Measurements from ENCODE around the gene C4orf50. TPM values are rescaled to one million over a fixed set of nuclear protein-coding genes. Genes with fewer than 3 reads are reported as not detected.

Gene C4orf50
- total and polyA plus RNA-seq, 2 donors = 0.14 to 0.66 TPM

DNA sequence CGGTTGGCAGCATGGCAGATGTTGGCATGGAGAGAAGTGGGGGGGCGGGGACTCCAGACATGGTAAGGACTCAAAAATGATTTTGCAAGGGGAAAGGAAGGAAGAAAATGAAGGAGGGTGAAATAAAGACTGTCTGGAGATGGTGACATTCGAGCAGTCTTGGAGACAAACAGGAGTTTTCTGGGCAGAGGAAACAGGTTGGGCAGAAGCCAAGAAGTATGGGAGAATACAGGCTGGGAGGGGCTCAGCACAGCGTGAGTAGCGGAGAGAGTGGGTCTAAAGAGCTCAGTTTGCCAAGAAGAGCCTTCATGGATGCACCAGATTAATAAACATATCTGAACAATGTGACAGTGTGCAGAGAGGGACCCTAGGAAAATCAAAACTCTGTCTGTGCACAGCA is 112.0 kb downstream of the C4orf50 start:
- no peaks in the 10 kb centered on the region for H3K9me3 ChIP-seq (ENCODE audit: control insufficient read depth in 2 of 2, insufficient read depth in 1 of 2, low read length in 1 of 2)
- H3K27ac ChIP-seq (ENCODE audit: low read depth in 1 of 2, low read length in 1 of 2) = no peak overlapping the region
- H3K36me3 ChIP-seq (ENCODE audit: control insufficient read depth in 2 of 2, insufficient read depth in 2 of 2, low read length in 1 of 2) = no peaks in the 10 kb centered on the region
- peaks cover 0 to 3% of the 10 kb centered on the region in 2 donors for H3K27me3 ChIP-seq (ENCODE audit: control insufficient read depth in 2 of 2, insufficient read depth in 1 of 2, low read length in 1 of 2)
- WGBS = 50% methylated on average over 5 of the region's 5 CpGs
- H3K4me3 ChIP-seq (ENCODE audit: low read length in 2 of 2) = no peak overlapping the region
- no peak for DNase-seq (ENCODE audit: low read depth in 6 of 9, low spot score in 9 of 9)
- H3K4me1 ChIP-seq (ENCODE audit: control insufficient read depth in 2 of 2, insufficient read depth in 2 of 2, low read length in 2 of 2) = no peaks in the 10 kb centered on the region

DNA sequence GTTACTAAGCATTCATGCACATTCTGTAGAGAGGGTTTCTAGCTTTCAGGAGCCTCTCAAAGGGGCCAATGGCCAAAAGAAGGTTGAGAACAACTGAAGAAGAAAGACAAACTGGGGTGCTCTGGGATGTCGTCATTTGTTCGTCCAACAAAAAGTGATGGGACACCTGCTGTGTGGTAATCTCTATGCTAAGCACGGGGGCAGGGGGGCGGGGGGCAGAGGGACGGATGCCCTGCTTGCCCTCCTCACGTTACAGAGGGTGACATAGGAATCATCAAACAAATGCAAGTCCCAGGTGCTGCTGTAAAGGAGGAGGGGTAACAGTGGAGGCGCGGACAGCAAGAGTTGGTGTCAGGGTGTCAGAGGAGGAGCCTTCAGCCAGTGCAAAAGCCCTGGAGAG is 112.5 kb downstream of the C4orf50 start:
- 16% methylated on average over 8 of the region's 8 CpGs for WGBS
- no peak for DNase-seq (ENCODE audit: low read depth in 6 of 9, low spot score in 9 of 9)
- no peaks in the 10 kb centered on the region for H3K36me3 ChIP-seq (ENCODE audit: control insufficient read depth in 2 of 2, insufficient read depth in 2 of 2, low read length in 1 of 2)
- H3K4me3 ChIP-seq (ENCODE audit: low read length in 2 of 2) = no peak overlapping the region
- no peaks in the 10 kb centered on the region for H3K9me3 ChIP-seq (ENCODE audit: control insufficient read depth in 2 of 2, insufficient read depth in 1 of 2, low read length in 1 of 2)
- H3K27me3 ChIP-seq (ENCODE audit: control insufficient read depth in 2 of 2, insufficient read depth in 1 of 2, low read length in 1 of 2) = peaks cover 0 to 3% of the 10 kb centered on the region in 2 donors
- H3K4me1 ChIP-seq (ENCODE audit: control insufficient read depth in 2 of 2, insufficient read depth in 2 of 2, low read length in 2 of 2) = no peaks in the 10 kb centered on the region
- no peak overlapping the region for H3K27ac ChIP-seq (ENCODE audit: low read depth in 1 of 2, low read length in 1 of 2)

DNA sequence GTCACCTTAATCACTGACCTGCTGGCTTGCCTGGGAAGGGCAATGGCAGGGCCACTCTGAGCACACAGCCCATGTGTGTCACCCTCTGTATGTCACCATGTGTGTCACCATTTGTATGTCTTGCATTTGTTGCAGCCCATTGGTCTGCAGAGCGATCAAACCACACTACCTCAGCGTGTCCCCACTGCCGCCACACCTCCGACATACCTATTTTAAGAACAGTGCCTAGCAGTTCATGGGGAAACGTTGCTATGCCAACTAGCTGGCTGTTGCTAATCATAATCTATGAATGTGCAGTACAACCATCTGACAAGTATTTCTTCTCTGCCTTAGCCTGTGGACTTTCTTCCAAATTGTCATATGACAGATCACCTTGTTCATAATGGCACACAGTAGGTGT is 117.4 kb downstream of the C4orf50 start:
- no peak for DNase-seq (ENCODE audit: low read depth in 6 of 9, low spot score in 9 of 9)
- H3K9me3 ChIP-seq (ENCODE audit: control insufficient read depth in 2 of 2, insufficient read depth in 1 of 2, low read length in 1 of 2) = no peaks in the 10 kb centered on the region
- no peak overlapping the region for H3K4me3 ChIP-seq (ENCODE audit: low read length in 2 of 2)
- no peak overlapping the region for H3K27ac ChIP-seq (ENCODE audit: low read depth in 1 of 2, low read length in 1 of 2)
- WGBS = 86% methylated on average over 5 of the region's 5 CpGs
- no peaks in the 10 kb centered on the region for H3K36me3 ChIP-seq (ENCODE audit: control insufficient read depth in 2 of 2, insufficient read depth in 2 of 2, low read length in 1 of 2)
- H3K27me3 ChIP-seq (ENCODE audit: control insufficient read depth in 2 of 2, insufficient read depth in 1 of 2, low read length in 1 of 2) = peaks cover 0 to 6% of the 10 kb centered on the region in 2 donors
- no peaks in the 10 kb centered on the region for H3K4me1 ChIP-seq (ENCODE audit: control insufficient read depth in 2 of 2, insufficient read depth in 2 of 2, low read length in 2 of 2)

DNA sequence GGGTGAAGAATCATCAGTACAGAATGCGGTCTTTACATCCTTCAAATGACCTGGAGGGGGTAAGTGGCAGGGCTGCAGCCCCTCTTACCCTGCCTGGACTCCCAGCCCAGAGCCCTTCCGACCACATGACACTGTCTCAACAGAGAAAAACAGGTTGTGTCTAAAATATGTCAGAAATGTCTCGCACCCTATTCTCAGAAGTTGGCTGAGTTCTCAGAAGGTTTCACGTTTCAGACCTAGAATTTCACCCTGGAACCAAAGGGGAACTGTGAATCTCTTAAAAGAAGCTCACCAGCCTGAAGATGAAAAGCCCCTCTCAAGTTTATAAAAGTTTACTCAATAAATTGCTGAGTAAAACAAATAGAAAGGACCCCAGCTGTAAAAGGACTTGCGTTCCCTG is 118.3 kb downstream of the C4orf50 start:
- H3K27ac ChIP-seq (ENCODE audit: low read depth in 1 of 2, low read length in 1 of 2) = no peak overlapping the region
- WGBS = 80% methylated on average over 5 of the region's 5 CpGs
- DNase-seq (ENCODE audit: low read depth in 6 of 9, low spot score in 9 of 9) = no peak
- H3K36me3 ChIP-seq (ENCODE audit: control insufficient read depth in 2 of 2, insufficient read depth in 2 of 2, low read length in 1 of 2) = no peaks in the 10 kb centered on the region
- H3K4me1 ChIP-seq (ENCODE audit: control insufficient read depth in 2 of 2, insufficient read depth in 2 of 2, low read length in 2 of 2) = no peaks in the 10 kb centered on the region
- peaks cover 0 to 7% of the 10 kb centered on the region in 2 donors for H3K27me3 ChIP-seq (ENCODE audit: control insufficient read depth in 2 of 2, insufficient read depth in 1 of 2, low read length in 1 of 2)
- no peaks in the 10 kb centered on the region for H3K9me3 ChIP-seq (ENCODE audit: control insufficient read depth in 2 of 2, insufficient read depth in 1 of 2, low read length in 1 of 2)
- H3K4me3 ChIP-seq (ENCODE audit: low read length in 2 of 2) = no peak overlapping the region

DNA sequence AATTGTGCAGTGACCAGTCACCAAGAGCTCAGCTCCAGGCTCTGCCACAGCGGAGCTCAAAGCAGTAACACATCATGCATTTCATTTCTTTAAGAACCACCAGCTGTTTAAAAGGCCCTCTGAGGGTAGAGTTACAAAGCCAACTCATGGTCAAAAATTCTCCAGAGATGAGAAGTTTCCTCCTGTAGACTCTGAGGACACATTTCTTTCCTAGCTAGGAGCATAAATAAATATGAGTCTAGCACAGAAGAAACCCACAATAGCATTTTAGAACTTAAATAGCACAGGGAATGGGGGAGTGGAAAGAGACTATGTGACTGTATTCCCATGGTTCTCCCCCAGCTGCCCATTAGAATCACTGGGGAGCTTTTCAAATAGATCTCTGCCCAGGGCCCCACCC is 118.8 kb downstream of the C4orf50 start:
- WGBS = 93% methylated on average over 1 of the region's 1 CpG
- peaks cover under 1 to 11% of the 10 kb centered on the region in 2 donors for H3K27me3 ChIP-seq (ENCODE audit: control insufficient read depth in 2 of 2, insufficient read depth in 1 of 2, low read length in 1 of 2)

DNA sequence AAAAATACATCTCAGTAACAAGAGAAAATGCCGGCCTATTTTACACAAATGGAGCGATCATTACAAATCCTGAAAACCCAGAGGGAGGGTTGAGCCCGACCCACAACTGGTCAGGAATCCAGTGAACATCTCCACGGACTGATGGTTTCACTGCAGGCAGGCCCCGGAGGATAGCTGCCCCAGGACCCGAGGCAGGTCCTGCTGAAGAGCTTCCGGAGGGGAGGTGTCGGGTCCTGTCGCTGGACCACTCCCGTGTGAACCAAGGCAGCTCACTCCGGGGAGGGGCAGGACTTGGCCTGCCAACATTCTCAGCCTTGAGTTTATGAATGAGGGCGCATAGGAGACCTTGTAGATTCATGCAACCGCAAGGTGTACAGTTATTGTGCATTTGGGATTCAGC is 120.6 kb downstream of the C4orf50 start:
- H3K27ac ChIP-seq (ENCODE audit: low read depth in 1 of 2, low read length in 1 of 2) = no peak overlapping the region
- H3K9me3 ChIP-seq (ENCODE audit: control insufficient read depth in 2 of 2, insufficient read depth in 1 of 2, low read length in 1 of 2) = no peaks in the 10 kb centered on the region
- peaks cover 17 to 21% of the 10 kb centered on the region in 2 donors for H3K27me3 ChIP-seq (ENCODE audit: control insufficient read depth in 2 of 2, insufficient read depth in 1 of 2, low read length in 1 of 2)
- no peaks in the 10 kb centered on the region for H3K4me1 ChIP-seq (ENCODE audit: control insufficient read depth in 2 of 2, insufficient read depth in 2 of 2, low read length in 2 of 2)
- H3K4me3 ChIP-seq (ENCODE audit: low read length in 2 of 2) = no peak overlapping the region
- no peaks in the 10 kb centered on the region for H3K36me3 ChIP-seq (ENCODE audit: control insufficient read depth in 2 of 2, insufficient read depth in 2 of 2, low read length in 1 of 2)
- no peak for DNase-seq (ENCODE audit: low read depth in 6 of 9, low spot score in 9 of 9)
- WGBS = 91% methylated on average over 13 of the region's 13 CpGs

More for the DNA sequence above, 118.8 kb downstream of the C4orf50 start:
- no peaks in the 10 kb centered on the region for H3K9me3 ChIP-seq (ENCODE audit: control insufficient read depth in 2 of 2, insufficient read depth in 1 of 2, low read length in 1 of 2)
- no peak overlapping the region for H3K27ac ChIP-seq (ENCODE audit: low read depth in 1 of 2, low read length in 1 of 2)
- no peaks in the 10 kb centered on the region for H3K36me3 ChIP-seq (ENCODE audit: control insufficient read depth in 2 of 2, insufficient read depth in 2 of 2, low read length in 1 of 2)
- no peaks in the 10 kb centered on the region for H3K4me1 ChIP-seq (ENCODE audit: control insufficient read depth in 2 of 2, insufficient read depth in 2 of 2, low read length in 2 of 2)
- no peak for DNase-seq (ENCODE audit: low read depth in 6 of 9, low spot score in 9 of 9)
- H3K4me3 ChIP-seq (ENCODE audit: low read length in 2 of 2) = no peak overlapping the region

DNA sequence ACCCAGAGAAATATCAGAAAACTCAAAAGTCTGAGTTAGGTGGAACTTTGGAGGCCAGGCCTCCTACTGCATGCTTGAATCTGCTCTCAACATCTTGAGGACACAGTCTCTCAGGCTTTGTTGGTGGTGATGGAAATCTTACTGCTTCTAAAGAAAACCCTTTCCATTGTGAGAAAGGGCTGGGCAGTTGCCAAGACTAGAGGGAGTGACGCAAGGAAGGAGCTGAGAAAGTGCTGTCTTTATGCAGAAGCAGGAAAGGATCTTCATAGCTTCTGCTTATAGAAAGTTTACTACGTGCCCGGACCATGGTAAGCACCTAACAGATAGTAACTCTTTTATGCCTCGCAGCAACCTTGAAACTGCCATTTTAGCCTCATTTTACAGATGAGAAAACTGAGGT is 122.9 kb downstream of the C4orf50 start:
- Histone ChIP-seq H3K27me3 (ENCODE audit: control insufficient read depth in 2 of 2, insufficient read depth in 1 of 2, low read length in 1 of 2) (peaks cover 41% of the 10 kb centered on the region in 2 donors), H3K9me3 (ENCODE audit: control insufficient read depth in 2 of 2, insufficient read depth in 1 of 2, low read length in 1 of 2) (no peaks in the 10 kb centered on the region), H3K4me1 (ENCODE audit: control insufficient read depth in 2 of 2, insufficient read depth in 2 of 2, low read length in 2 of 2) (no peaks in the 10 kb centered on the region), H3K4me3 (ENCODE audit: low read length in 2 of 2) (no peak overlapping the region), H3K36me3 (ENCODE audit: control insufficient read depth in 2 of 2, insufficient read depth in 2 of 2, low read length in 1 of 2) (no peaks in the 10 kb centered on the region), H3K27ac (ENCODE audit: low read depth in 1 of 2, low read length in 1 of 2) (no peak overlapping the region)
- WGBS = 88% methylated on average over 4 of the region's 4 CpGs
- no peak for DNase-seq (ENCODE audit: low read depth in 6 of 9, low spot score in 9 of 9)

DNA sequence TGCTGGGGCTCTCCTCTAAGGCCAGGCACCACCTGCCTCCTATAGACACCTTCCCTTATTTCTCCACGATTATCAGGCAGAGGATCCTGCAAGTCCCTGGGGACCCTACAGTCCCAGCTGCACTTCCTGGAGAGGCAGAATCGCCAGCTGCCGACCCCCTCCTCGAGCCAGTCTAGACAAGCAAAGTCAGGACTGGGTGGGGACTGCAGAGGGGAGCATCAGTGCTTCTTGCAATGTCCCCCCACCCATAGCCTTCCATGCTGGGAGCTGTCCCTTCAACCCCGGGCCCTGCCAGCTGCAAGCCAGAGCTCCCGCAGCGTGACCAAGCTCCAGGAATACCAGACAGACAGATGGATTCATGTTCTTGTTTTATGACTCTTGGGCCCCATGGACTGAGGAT is 124.0 kb downstream of the C4orf50 start:
- DNase-seq (ENCODE audit: low read depth in 6 of 9, low spot score in 9 of 9) = no peak
- no peaks in the 10 kb centered on the region for H3K4me1 ChIP-seq (ENCODE audit: control insufficient read depth in 2 of 2, insufficient read depth in 2 of 2, low read length in 2 of 2)
- H3K9me3 ChIP-seq (ENCODE audit: control insufficient read depth in 2 of 2, insufficient read depth in 1 of 2, low read length in 1 of 2) = no peaks in the 10 kb centered on the region
- H3K36me3 ChIP-seq (ENCODE audit: control insufficient read depth in 2 of 2, insufficient read depth in 2 of 2, low read length in 1 of 2) = no peaks in the 10 kb centered on the region
- no peak overlapping the region for H3K27ac ChIP-seq (ENCODE audit: low read depth in 1 of 2, low read length in 1 of 2)
- 47% methylated on average over 7 of the region's 7 CpGs for WGBS
- no peak overlapping the region for H3K4me3 ChIP-seq (ENCODE audit: low read length in 2 of 2)
- peaks cover 51% of the 10 kb centered on the region in 2 donors for H3K27me3 ChIP-seq (ENCODE audit: control insufficient read depth in 2 of 2, insufficient read depth in 1 of 2, low read length in 1 of 2)

DNA sequence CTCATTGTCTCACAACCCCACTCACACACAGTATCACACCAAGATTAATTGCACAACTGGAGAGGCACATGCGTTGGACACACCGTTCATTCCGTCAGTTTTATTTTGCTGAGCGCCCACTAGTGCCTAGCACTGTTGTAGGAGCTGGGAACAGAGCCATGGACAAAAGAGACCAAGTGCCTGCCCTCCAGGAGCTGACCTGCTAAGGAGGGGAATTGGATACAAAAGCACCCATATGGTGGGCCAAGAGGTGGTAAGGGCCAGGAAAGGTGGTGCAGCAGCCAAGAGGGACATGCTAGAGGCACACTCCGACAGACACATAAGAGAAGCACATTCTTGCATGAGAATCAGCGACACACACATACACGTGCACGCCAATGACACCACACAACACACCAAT is 124.6 kb downstream of the C4orf50 start:
- Histone ChIP-seq H3K27ac (ENCODE audit: low read depth in 1 of 2, low read length in 1 of 2) (no peak overlapping the region), H3K9me3 (ENCODE audit: control insufficient read depth in 2 of 2, insufficient read depth in 1 of 2, low read length in 1 of 2) (no peaks in the 10 kb centered on the region), H3K36me3 (ENCODE audit: control insufficient read depth in 2 of 2, insufficient read depth in 2 of 2, low read length in 1 of 2) (no peaks in the 10 kb centered on the region), H3K27me3 (ENCODE audit: control insufficient read depth in 2 of 2, insufficient read depth in 1 of 2, low read length in 1 of 2) (peaks cover 58% of the 10 kb centered on the region in 2 donors), H3K4me1 (ENCODE audit: control insufficient read depth in 2 of 2, insufficient read depth in 2 of 2, low read length in 2 of 2) (no peaks in the 10 kb centered on the region), H3K4me3 (ENCODE audit: low read length in 2 of 2) (no peak overlapping the region)
- 84% methylated on average over 8 of the region's 8 CpGs for WGBS
- DNase-seq (ENCODE audit: low read depth in 6 of 9, low spot score in 9 of 9) = no peak
